ENCODE measurements around the gene CDC42EP4. TPM values are rescaled to one million over a fixed set of nuclear protein-coding genes. Genes with fewer than 3 reads are reported as not detected.

Gene CDC42EP4
- total and polyA plus RNA-seq, 2 experiments from 2014 or later, result 4.4 to 19.9 TPM

GRCh38 chr17:73340093-73340596, 28.3 kb upstream of the CDC42EP4 start:
- Histone ChIP-seq H4K20me1 (replicated peaks; ENCODE audit: insufficient read depth) (no peaks in the 10 kb centered on the region), H3K9me2 (ENCODE audit: insufficient read depth) (no peaks in the 10 kb centered on the region), H2AFZ (no peak overlapping the region), H3K27me3 (ENCODE audit: insufficient read depth) (no peaks in the 10 kb centered on the region), H3K4me2 (no peak overlapping the region), H3F3A (replicated peaks; ENCODE audit: low read depth) (peaks cover 10% of the 10 kb centered on the region), H3K4me3 (no peak overlapping the region), H3K79me2 (replicated peaks; ENCODE audit: insufficient read depth) (no peaks in the 10 kb centered on the region), H3K36me3 (ENCODE audit: insufficient read depth) (no peaks in the 10 kb centered on the region), H3K4me1 (ENCODE audit: insufficient read depth) (peaks cover 35% of the 10 kb centered on the region), H3K27ac (ENCODE audit: low read depth) (no peak overlapping the region)
- H3K27me3 Mint-ChIP-seq (ENCODE audit: insufficient read depth, low read depth, poor library complexity), result peaks cover 11% of the 10 kb centered on the region
- ATAC-seq (no peak), DNase-seq (ENCODE audit: low spot score) (no peak)
- peaks cover 50% of the 10 kb centered on the region for H3K4me1 Mint-ChIP-seq
- no peaks in the 10 kb centered on the region for H3K9me3 Mint-ChIP-seq
- H3K27ac Mint-ChIP-seq, result no peak overlapping the region
- no peak overlapping the region for H3K4me3 Mint-ChIP-seq
- H3K36me3 Mint-ChIP-seq (ENCODE audit: low read depth), result no peaks in the 10 kb centered on the region
- no peak for TF ChIP-seq EZH2phosphoT487 (IDR thresholded peaks at IDR 0.05; ENCODE audit: unreplicated experiment)
- TF ChIP-seq, protein P1, sequence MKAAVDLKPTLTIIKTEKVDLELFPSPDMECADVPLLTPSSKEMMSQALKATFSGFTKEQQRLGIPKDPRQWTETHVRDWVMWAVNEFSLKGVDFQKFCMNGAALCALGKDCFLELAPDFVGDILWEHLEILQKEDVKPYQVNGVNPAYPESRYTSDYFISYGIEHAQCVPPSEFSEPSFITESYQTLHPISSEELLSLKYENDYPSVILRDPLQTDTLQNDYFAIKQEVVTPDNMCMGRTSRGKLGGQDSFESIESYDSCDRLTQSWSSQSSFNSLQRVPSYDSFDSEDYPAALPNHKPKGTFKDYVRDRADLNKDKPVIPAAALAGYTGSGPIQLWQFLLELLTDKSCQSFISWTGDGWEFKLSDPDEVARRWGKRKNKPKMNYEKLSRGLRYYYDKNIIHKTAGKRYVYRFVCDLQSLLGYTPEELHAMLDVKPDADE (IDR thresholded peaks at IDR 0.05), result no peak
- TF ChIP-seq STAT1 (IDR thresholded peaks at IDR 0.05; ENCODE audit: unreplicated experiment), result no peak
- no peak for TF ChIP-seq ZNF114 (CRISPR knock-in tag; IDR thresholded peaks at IDR 0.05)
- TF ChIP-seq EZH2 (IDR thresholded peaks at IDR 0.05; ENCODE audit: low read depth, unreplicated experiment), result no peak
- no peak for TF ChIP-seq CREB1 (CRISPR knock-in tag; IDR thresholded peaks at IDR 0.05; ENCODE audit: low read depth)

DNA sequence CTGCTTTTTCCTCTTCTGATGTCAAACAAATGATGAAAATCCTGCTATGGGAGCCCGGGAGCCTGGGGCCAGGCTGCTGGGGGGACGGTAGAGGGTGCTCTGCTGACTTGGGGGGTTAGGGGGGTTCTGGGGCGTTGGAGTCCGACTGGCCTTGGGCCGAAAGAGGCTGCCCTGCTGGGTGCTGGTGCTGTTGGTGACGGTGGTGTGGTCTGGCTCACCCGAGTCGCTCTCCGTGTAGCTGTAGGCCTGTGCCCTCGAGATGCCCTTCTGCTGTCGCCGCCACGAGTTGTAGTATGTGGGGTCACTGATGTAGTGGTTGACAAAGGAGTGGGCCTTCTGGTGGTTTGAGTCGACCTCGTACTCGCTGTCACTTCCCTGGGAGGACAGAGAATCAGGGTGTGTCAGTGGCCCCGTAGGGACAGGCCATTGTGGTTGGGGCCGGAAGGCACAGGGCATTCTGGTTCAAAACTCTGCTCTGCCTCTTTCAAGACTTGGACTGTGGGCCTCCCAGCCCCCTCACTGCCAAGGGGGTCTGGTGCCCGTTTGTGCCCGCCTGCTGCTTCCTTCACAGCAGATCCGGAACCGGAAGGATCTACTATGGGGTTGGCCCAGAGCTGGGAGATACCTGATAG, 26.9 kb upstream of the CDC42EP4 start:
- TF ChIP-seq, protein P2, sequence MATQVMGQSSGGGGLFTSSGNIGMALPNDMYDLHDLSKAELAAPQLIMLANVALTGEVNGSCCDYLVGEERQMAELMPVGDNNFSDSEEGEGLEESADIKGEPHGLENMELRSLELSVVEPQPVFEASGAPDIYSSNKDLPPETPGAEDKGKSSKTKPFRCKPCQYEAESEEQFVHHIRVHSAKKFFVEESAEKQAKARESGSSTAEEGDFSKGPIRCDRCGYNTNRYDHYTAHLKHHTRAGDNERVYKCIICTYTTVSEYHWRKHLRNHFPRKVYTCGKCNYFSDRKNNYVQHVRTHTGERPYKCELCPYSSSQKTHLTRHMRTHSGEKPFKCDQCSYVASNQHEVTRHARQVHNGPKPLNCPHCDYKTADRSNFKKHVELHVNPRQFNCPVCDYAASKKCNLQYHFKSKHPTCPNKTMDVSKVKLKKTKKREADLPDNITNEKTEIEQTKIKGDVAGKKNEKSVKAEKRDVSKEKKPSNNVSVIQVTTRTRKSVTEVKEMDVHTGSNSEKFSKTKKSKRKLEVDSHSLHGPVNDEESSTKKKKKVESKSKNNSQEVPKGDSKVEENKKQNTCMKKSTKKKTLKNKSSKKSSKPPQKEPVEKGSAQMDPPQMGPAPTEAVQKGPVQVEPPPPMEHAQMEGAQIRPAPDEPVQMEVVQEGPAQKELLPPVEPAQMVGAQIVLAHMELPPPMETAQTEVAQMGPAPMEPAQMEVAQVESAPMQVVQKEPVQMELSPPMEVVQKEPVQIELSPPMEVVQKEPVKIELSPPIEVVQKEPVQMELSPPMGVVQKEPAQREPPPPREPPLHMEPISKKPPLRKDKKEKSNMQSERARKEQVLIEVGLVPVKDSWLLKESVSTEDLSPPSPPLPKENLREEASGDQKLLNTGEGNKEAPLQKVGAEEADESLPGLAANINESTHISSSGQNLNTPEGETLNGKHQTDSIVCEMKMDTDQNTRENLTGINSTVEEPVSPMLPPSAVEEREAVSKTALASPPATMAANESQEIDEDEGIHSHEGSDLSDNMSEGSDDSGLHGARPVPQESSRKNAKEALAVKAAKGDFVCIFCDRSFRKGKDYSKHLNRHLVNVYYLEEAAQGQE (IDR thresholded peaks at IDR 0.05; ENCODE audit: unreplicated experiment), result no peak
- no peak for TF ChIP-seq NANOG (IDR thresholded peaks at IDR 0.05; ENCODE audit: borderline replicate concordance)
- TF ChIP-seq, protein P3, sequence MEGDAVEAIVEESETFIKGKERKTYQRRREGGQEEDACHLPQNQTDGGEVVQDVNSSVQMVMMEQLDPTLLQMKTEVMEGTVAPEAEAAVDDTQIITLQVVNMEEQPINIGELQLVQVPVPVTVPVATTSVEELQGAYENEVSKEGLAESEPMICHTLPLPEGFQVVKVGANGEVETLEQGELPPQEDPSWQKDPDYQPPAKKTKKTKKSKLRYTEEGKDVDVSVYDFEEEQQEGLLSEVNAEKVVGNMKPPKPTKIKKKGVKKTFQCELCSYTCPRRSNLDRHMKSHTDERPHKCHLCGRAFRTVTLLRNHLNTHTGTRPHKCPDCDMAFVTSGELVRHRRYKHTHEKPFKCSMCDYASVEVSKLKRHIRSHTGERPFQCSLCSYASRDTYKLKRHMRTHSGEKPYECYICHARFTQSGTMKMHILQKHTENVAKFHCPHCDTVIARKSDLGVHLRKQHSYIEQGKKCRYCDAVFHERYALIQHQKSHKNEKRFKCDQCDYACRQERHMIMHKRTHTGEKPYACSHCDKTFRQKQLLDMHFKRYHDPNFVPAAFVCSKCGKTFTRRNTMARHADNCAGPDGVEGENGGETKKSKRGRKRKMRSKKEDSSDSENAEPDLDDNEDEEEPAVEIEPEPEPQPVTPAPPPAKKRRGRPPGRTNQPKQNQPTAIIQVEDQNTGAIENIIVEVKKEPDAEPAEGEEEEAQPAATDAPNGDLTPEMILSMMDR (conservative IDR thresholded peaks at IDR 0.05; ENCODE audit: low read depth in 2 of 2), result no peak
- TF ChIP-seq CREB1 (CRISPR knock-in tag; IDR thresholded peaks at IDR 0.05; ENCODE audit: low read depth), result no peak
- no peak for TF ChIP-seq EZH2 (IDR thresholded peaks at IDR 0.05; ENCODE audit: low read depth, unreplicated experiment)
- TF ChIP-seq ZNF331 (CRISPR knock-in tag; IDR thresholded peaks at IDR 0.05; ENCODE audit: low read depth), result no peak
- Mint-ChIP-seq H3K36me3 (ENCODE audit: low read depth) (no peaks in the 10 kb centered on the region), H3K4me1 (peaks cover 40% of the 10 kb centered on the region), H3K27me3 (ENCODE audit: insufficient read depth, low read depth, poor library complexity) (peaks cover 2% of the 10 kb centered on the region), H3K4me3 (no peak overlapping the region), H3K9me3 (no peaks in the 10 kb centered on the region), H3K27ac (no peak overlapping the region)
- no peak for ATAC-seq
- Histone ChIP-seq H3K36me3 (ENCODE audit: insufficient read depth) (no peaks in the 10 kb centered on the region), H2AFZ (no peak overlapping the region), H3K27me3 (ENCODE audit: insufficient read depth) (no peaks in the 10 kb centered on the region), H3K27ac (ENCODE audit: low read depth) (no peak overlapping the region), H4K20me1 (replicated peaks; ENCODE audit: insufficient read depth) (no peaks in the 10 kb centered on the region), H3K79me2 (replicated peaks; ENCODE audit: insufficient read depth) (no peaks in the 10 kb centered on the region), H3K4me1 (ENCODE audit: insufficient read depth) (peaks cover 26% of the 10 kb centered on the region), H3K4me2 (no peak overlapping the region), H3K9me2 (ENCODE audit: insufficient read depth) (no peaks in the 10 kb centered on the region), H3F3A (replicated peaks; ENCODE audit: low read depth) (peaks cover 9% of the 10 kb centered on the region; the same call in 1 of the 2 replicates), H3K4me3 (no peak overlapping the region)
- no peak for DNase-seq (ENCODE audit: low spot score)
